Smooth muscle cell (in vitro differentiated cells): Measurements from ENCODE around the gene KRTAP10-9. TPM values are rescaled to one million over a fixed set of nuclear protein-coding genes. Genes with fewer than 3 reads are reported as not detected.

Experiments
- DNase-seq: peaks from one replicate; lab custom pipeline; 2025; ENCODE audit not compliant: unreplicated experiment; lab: John Stamatoyannopoulos, UW
- H2AFZ ChIP-seq: fragments of 200-600 bp; sonication (generic); 2 replicates; pipeline ENCODE4 v1.6.0; 2016; ENCODE audit warnings: antibody characterized with exemption, low read depth, mild to moderate bottlenecking
- H3F3A ChIP-seq: fragments of 200-600 bp; sonication (generic); 2 replicates; pipeline ENCODE4 v1.6.0; 2017; ENCODE audit warnings: antibody characterized with exemption, low read depth
- H3K27ac ChIP-seq: fragments of 200-600 bp; sonication (generic); 2 replicates; pipeline ENCODE4 v1.5.1; 2016; ENCODE audit warnings: low read depth, mild to moderate bottlenecking
- H3K27me3 ChIP-seq: fragments of 200-600 bp; sonication (generic); 2 replicates; pipeline ENCODE4 v1.6.1; 2016; ENCODE audit warnings: low read depth, mild to moderate bottlenecking
- H3K36me3 ChIP-seq: fragments of 200-600 bp; sonication (generic); 2 replicates; pipeline ENCODE4 v1.5.1; 2016; ENCODE audit warnings: low read depth
- H3K4me1 ChIP-seq: fragments of 200-600 bp; sonication (generic); 2 replicates; pipeline ENCODE4 v1.5.1; 2016; ENCODE audit warnings: low read depth
- H3K4me2 ChIP-seq: fragments of 200-600 bp; sonication (generic); 2 replicates; pipeline ENCODE4 v1.6.0; 2016; ENCODE audit warnings: mild to moderate bottlenecking
- H3K4me3 ChIP-seq: fragments of 200-600 bp; sonication (generic); 2 replicates; pipeline ENCODE4 v1.5.1; 2016; ENCODE audit warnings: mild to moderate bottlenecking
- H3K79me2 ChIP-seq: fragments of 200-600 bp; sonication (generic); 2 replicates; pipeline ENCODE4 v1.6.0; 2016; ENCODE audit warnings: low read depth, mild to moderate bottlenecking
- H3K9ac ChIP-seq: fragments of 200-600 bp; sonication (generic); 2 replicates; pipeline ENCODE4 v1.6.0; 2016; ENCODE audit warnings: low read depth
- H3K9me3 ChIP-seq: fragments of 200-600 bp; sonication (generic); replicated peaks from 2 replicates; pipeline ENCODE4 v1.5.1; 2016; ENCODE audit warnings: low read depth
- H4K20me1 ChIP-seq: fragments of 200-600 bp; sonication (generic); 2 replicates; pipeline ENCODE4 v1.6.0; 2016; ENCODE audit warnings: low read depth
- WGBS: methylation state at CpG from one replicate; pipeline ENCODE4 v1.1.7; 2016; ENCODE audit warnings: low lambda C conversion rate; 5-methylcytosine and 5-hydroxymethylcytosine counted together
- polyA plus RNA-seq: library from polyadenylated mRNA; unstranded; fragments of >200 nt; fragmentation: Nextera tagmentation; extraction: Ambion mirVana; gene quantifications from 2 replicates; pipeline ENCODE4 v1.2.1, GENCODE V29; 2016
- total RNA-seq: library from RNA; depleted of rRNA; stranded (reverse); fragments of >200 nt; gene quantifications from 2 replicates; pipeline ENCODE4 v1.2.3, GENCODE V29; 2014
- TF ChIP-seq, protein P1 (sequence below): fragments of 200-600 bp; sonication (generic); IDR thresholded peaks from 2 replicates; pipeline ENCODE4 v1.5.1; 2017; ENCODE audit warnings: borderline replicate concordance, mild to moderate bottlenecking, antibody characterized with exemption; ENCODE audit not compliant: insufficient read depth, poor library complexity, severe bottlenecking

Gene KRTAP10-9
- total and polyA plus RNA-seq, 2 experiments from 2014 or later: not detected

DNA sequence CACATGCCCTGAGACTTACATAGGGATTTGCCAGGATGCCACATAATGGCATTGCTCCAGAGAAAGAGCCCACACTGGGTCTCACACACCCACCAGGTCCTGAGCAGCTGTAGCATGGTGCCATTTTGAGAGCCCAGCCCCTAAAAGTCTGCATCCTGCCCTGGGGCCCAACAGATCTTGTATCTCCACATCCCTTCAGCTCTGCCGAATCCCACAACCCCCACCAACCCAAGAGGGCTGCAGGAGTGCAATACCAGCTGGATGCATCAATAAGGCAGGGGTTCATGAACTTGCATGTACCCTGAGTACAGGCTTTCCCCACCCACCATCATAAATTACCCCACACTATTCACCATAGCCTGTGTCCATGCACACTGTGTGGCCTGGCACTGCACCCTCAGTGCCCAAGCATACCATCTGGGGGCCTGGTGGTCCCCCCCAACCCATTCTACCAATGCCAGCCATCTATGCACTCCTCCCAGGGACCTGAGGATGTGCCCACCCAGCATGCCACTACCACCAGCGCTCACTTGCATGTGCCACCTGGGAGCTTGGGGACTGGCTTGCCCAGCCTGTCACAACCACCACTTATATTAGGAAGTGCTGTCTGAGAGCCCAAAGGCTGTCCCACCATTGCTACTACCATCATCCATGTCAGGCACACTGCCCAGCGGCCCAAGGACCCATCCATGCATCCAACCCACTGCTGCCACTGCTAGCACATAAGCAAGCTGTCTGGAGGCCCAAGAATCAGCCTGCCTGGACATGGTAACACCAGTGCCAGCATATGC, 43.9 kb downstream of the KRTAP10-9 start:
- no peaks in the 10 kb centered on the region for H3F3A ChIP-seq
- DNase-seq: no peak

DNA sequence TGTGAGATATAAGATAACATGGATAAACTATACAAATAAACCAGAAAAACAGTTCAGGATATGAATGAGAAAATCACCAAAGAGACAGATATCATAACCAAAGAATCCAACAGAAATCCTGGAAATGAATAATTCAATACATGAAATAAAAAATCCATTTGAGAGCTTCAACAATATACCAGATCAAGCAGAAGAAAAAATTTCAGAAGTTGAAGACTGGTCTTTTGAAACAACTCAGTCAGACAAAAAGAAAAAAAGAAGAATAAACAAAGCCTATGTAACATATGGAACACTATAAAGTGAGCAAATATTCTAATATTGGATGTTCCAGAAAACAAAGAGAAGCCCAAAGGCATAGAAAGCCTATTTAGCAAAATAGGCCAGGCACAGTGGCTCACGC, 45.0 kb downstream of the KRTAP10-9 start:
- H3K36me3 ChIP-seq: no peaks in the 10 kb centered on the region
- H3K4me1 ChIP-seq: no peaks in the 10 kb centered on the region
- H3K27ac ChIP-seq: no peak overlapping the region
- H2AFZ ChIP-seq: no peak overlapping the region
- H3K79me2 ChIP-seq: no peaks in the 10 kb centered on the region
- H3K4me2 ChIP-seq: no peak overlapping the region
- no peak overlapping the region for H3K4me3 ChIP-seq
- no peak for DNase-seq
- H3F3A ChIP-seq: no peaks in the 10 kb centered on the region
- TF ChIP-seq, protein P1, sequence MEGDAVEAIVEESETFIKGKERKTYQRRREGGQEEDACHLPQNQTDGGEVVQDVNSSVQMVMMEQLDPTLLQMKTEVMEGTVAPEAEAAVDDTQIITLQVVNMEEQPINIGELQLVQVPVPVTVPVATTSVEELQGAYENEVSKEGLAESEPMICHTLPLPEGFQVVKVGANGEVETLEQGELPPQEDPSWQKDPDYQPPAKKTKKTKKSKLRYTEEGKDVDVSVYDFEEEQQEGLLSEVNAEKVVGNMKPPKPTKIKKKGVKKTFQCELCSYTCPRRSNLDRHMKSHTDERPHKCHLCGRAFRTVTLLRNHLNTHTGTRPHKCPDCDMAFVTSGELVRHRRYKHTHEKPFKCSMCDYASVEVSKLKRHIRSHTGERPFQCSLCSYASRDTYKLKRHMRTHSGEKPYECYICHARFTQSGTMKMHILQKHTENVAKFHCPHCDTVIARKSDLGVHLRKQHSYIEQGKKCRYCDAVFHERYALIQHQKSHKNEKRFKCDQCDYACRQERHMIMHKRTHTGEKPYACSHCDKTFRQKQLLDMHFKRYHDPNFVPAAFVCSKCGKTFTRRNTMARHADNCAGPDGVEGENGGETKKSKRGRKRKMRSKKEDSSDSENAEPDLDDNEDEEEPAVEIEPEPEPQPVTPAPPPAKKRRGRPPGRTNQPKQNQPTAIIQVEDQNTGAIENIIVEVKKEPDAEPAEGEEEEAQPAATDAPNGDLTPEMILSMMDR: no peak
- H3K9ac ChIP-seq: no peak overlapping the region
- H3K9me3 ChIP-seq: no peaks in the 10 kb centered on the region
- H3K27me3 ChIP-seq: no peaks in the 10 kb centered on the region
- 88% methylated on average over 1 of the region's 1 CpG for WGBS
- H4K20me1 ChIP-seq: no peaks in the 10 kb centered on the region

More for the DNA sequence above, 43.9 kb downstream of the KRTAP10-9 start:
- TF ChIP-seq, protein P1: no peak
- 90% methylated on average over 3 of the region's 3 CpGs for WGBS
- no peaks in the 10 kb centered on the region for H4K20me1 ChIP-seq
- no peaks in the 10 kb centered on the region for H3K79me2 ChIP-seq
- no peaks in the 10 kb centered on the region for H3K4me1 ChIP-seq
- H3K36me3 ChIP-seq: no peaks in the 10 kb centered on the region
- no peak overlapping the region for H2AFZ ChIP-seq
- H3K9me3 ChIP-seq: no peaks in the 10 kb centered on the region
- no peak overlapping the region for H3K9ac ChIP-seq
- no peak overlapping the region for H3K27ac ChIP-seq
- H3K4me2 ChIP-seq: no peak overlapping the region
- H3K4me3 ChIP-seq: no peak overlapping the region
- no peaks in the 10 kb centered on the region for H3K27me3 ChIP-seq

DNA sequence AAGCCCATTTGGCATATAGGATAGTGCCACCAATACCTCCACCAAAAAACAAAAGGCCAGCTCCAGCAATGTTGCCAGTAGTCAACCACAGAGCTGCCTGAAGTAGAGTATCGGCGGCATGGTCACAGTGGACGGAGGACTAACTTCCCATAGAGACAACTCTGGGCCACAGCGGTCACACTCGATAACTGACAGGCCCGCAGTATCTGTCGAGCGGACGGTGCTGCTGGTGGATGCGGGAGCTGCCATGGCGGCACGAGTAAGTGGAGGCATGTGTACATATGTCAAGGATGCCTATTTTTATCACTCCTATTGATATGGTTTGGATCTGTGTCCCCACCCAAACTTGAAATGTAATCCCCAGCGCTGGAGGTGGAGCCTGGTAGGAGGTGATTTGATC, 51.0 kb downstream of the KRTAP10-9 start:
- Histone ChIP-seq H4K20me1 (no peaks in the 10 kb centered on the region), H3F3A (no peaks in the 10 kb centered on the region), H2AFZ (no peak overlapping the region), H3K4me2 (no peak overlapping the region), H3K4me1 (no peaks in the 10 kb centered on the region), H3K36me3 (no peaks in the 10 kb centered on the region), H3K27me3 (no peaks in the 10 kb centered on the region), H3K9ac (no peak overlapping the region), H3K9me3 (no peaks in the 10 kb centered on the region), H3K4me3 (no peak overlapping the region), H3K79me2 (no peaks in the 10 kb centered on the region), H3K27ac (no peak overlapping the region)
- TF ChIP-seq, protein P1: no peak
- 96% methylated on average over 13 of the region's 13 CpGs for WGBS
- DNase-seq: no peak

Other genes with a start within 250 kb of the KRTAP10-9 start
- gene LRRC3, start 171.6 kb upstream of the KRTAP10-9 start, total RNA-seq: 3.3 and 4.9 TPM in 2 replicates
- 5.3 and 5.8 TPM in 2 replicates for gene LRRC3, start 171.6 kb upstream of the KRTAP10-9 start, polyA plus RNA-seq
- not detected in 2 replicates for gene KRTAP10-1, start 86.9 kb upstream of the KRTAP10-9 start, total RNA-seq
- gene KRTAP10-1, start 86.9 kb upstream of the KRTAP10-9 start, polyA plus RNA-seq: 0.67 TPM in 1 of 2 replicates, not detected in the other
- not detected in 2 replicates for gene KRTAP10-2, start 75.6 kb upstream of the KRTAP10-9 start, total RNA-seq
- gene KRTAP10-2, start 75.6 kb upstream of the KRTAP10-9 start, polyA plus RNA-seq: not detected in 2 replicates
- gene KRTAP10-3, start 68.3 kb upstream of the KRTAP10-9 start, total RNA-seq: not detected in 2 replicates
- gene KRTAP10-3, start 68.3 kb upstream of the KRTAP10-9 start, polyA plus RNA-seq: not detected in 2 replicates
- not detected in 2 replicates for gene KRTAP10-4, start 53.4 kb upstream of the KRTAP10-9 start, total RNA-seq
- gene KRTAP10-4, start 53.4 kb upstream of the KRTAP10-9 start, polyA plus RNA-seq: not detected in 2 replicates
- not detected in 2 replicates for gene KRTAP10-5, start 46.5 kb upstream of the KRTAP10-9 start, total RNA-seq
- not detected in 2 replicates for gene KRTAP10-5, start 46.5 kb upstream of the KRTAP10-9 start, polyA plus RNA-seq
- not detected in 2 replicates for gene KRTAP10-6, start 34.6 kb upstream of the KRTAP10-9 start, total RNA-seq
- 0.38 TPM in 1 of 2 replicates, not detected in the other for gene KRTAP10-6, start 34.6 kb upstream of the KRTAP10-9 start, polyA plus RNA-seq
- gene KRTAP10-7, start 26.5 kb upstream of the KRTAP10-9 start, total RNA-seq: not detected in 2 replicates
- gene KRTAP10-7, start 26.5 kb upstream of the KRTAP10-9 start, polyA plus RNA-seq: not detected in 2 replicates
- not detected in 2 replicates for gene KRTAP10-8, start 15.0 kb upstream of the KRTAP10-9 start, total RNA-seq
- gene KRTAP10-8, start 15.0 kb upstream of the KRTAP10-9 start, polyA plus RNA-seq: not detected in 2 replicates
- not detected in 2 replicates for gene KRTAP10-10, start 10.3 kb downstream of the KRTAP10-9 start, total RNA-seq
- not detected in 2 replicates for gene KRTAP10-10, start 10.3 kb downstream of the KRTAP10-9 start, polyA plus RNA-seq
- gene KRTAP10-11, start 19.3 kb downstream of the KRTAP10-9 start, total RNA-seq: not detected in 2 replicates
- gene KRTAP10-11, start 19.3 kb downstream of the KRTAP10-9 start, polyA plus RNA-seq: not detected in 2 replicates
- gene KRTAP12-4, start 27.6 kb downstream of the KRTAP10-9 start, total RNA-seq: not detected in 2 replicates
- gene KRTAP12-4, start 27.6 kb downstream of the KRTAP10-9 start, polyA plus RNA-seq: not detected in 2 replicates
- not detected in 2 replicates for gene KRTAP12-3, start 30.8 kb downstream of the KRTAP10-9 start, total RNA-seq
- not detected in 2 replicates for gene KRTAP12-3, start 30.8 kb downstream of the KRTAP10-9 start, polyA plus RNA-seq
- gene KRTAP12-2, start 39.8 kb downstream of the KRTAP10-9 start, total RNA-seq: not detected in 2 replicates
- gene KRTAP12-2, start 39.8 kb downstream of the KRTAP10-9 start, polyA plus RNA-seq: not detected in 2 replicates
- gene KRTAP12-1, start 55.1 kb downstream of the KRTAP10-9 start, total RNA-seq: not detected in 2 replicates
- not detected in 2 replicates for gene KRTAP12-1, start 55.1 kb downstream of the KRTAP10-9 start, polyA plus RNA-seq
- not detected in 2 replicates for gene KRTAP10-12, start 70.1 kb downstream of the KRTAP10-9 start, total RNA-seq
- gene KRTAP10-12, start 70.1 kb downstream of the KRTAP10-9 start, polyA plus RNA-seq: not detected in 2 replicates
- gene TSPEAR, start 84.5 kb downstream of the KRTAP10-9 start, total RNA-seq: not detected in 2 replicates
- gene TSPEAR, start 84.5 kb downstream of the KRTAP10-9 start, polyA plus RNA-seq: 0.71 and 1.7 TPM in 2 replicates
- gene UBE2G2, start 174.7 kb downstream of the KRTAP10-9 start, total RNA-seq: 34.1 and 35.6 TPM in 2 replicates
- gene UBE2G2, start 174.7 kb downstream of the KRTAP10-9 start, polyA plus RNA-seq: 33.1 and 38.0 TPM in 2 replicates
- gene SUMO3, start 191.0 kb downstream of the KRTAP10-9 start, total RNA-seq: 82.8 and 87.9 TPM in 2 replicates
- gene SUMO3, start 191.0 kb downstream of the KRTAP10-9 start, polyA plus RNA-seq: 116 and 124 TPM in 2 replicates
- 331 and 369 TPM in 2 replicates for gene PTTG1IP, start 246.6 kb downstream of the KRTAP10-9 start, total RNA-seq
- gene PTTG1IP, start 246.6 kb downstream of the KRTAP10-9 start, polyA plus RNA-seq: 314 and 340 TPM in 2 replicates